ENCODE results near the gene APOL2. TPM values are rescaled to one million over a fixed set of nuclear protein-coding genes. Genes with fewer than 3 reads are reported as not detected.
A peak's percentile ranks its signal among the peaks of the same experiment; 100 is the strongest.

APOL2 gene
- total RNA-seq, 1 donor from 2014 or later, result 77.2 TPM

DNA sequence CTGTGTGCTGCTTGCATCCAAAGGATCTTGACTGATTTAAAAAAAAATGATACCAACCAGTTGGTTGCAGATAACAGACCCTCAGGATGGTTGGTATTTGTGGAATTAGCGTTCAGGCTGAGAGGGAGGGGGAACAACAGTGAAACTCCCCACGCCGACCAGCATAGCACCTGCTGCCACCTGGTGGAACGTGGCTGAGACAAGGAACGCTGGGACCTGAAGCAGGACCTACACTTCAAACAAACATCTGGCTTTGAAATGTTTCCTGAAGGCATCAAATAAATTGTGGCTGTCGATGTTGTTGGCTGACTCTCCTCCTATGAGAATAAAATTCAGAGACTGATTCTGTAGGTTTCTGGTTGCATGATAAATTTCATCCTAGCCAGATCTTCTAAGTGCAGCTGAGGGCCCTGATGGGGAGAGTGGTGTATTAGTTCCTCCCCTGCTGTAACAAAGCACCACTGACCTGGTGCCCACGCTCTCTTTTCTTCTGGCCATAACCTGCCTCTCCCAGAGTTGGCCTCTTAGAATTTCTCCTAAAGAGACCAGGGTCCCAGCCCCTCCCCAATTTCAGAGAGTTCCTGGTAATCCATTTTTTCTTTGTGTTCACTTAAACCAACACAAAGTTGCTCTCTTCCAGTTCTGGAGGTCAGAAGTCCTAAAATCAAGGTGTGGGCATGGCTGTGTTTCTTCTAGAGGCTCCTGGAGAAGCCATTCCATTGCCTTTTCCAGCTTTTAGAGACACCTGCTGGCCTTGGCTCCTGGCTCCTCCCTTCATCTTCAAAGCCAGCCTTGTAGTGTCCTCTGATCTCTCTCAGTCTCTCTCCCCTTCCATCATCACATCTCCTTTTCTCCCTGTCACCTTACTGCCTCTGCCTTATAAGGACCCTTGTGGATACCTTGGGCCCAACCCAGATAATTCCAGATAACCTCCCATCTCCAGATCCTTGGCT is 17.3 kb downstream of the APOL2 start:
- Histone ChIP-seq H3K36me3 (ENCODE audit: insufficient read depth, low read length) (no peaks in the 10 kb centered on the region), H3K9me3 (ENCODE audit: insufficient read depth, low read depth, low read length) (no peaks in the 10 kb centered on the region), H3K27me3 (ENCODE audit: insufficient read depth, low read length) (peaks cover 18% of the 10 kb centered on the region), H3K9ac (ENCODE audit: low read length) (no peak overlapping the region), H2AFZ (ENCODE audit: low read depth, low read length) (no peak overlapping the region), H3K79me2 (ENCODE audit: insufficient read depth, low read length) (no peaks in the 10 kb centered on the region), H3K4me3 (ENCODE audit: insufficient read depth, low read depth, low read length) (no peak overlapping the region), H3K27ac (ENCODE audit: low read depth, low read length) (no peak overlapping the region), H3K4me1 (ENCODE audit: insufficient read depth, low read length) (no peaks in the 10 kb centered on the region), H4K20me1 (ENCODE audit: insufficient read depth, low read length) (no peaks in the 10 kb centered on the region), H3K4me2 (ENCODE audit: low read length) (peak overlapping the region; percentile 37)
- Mint-ChIP-seq H3K9me3 (ENCODE audit: unreplicated experiment) (no peaks in the 10 kb centered on the region), H3K4me1 (ENCODE audit: low read depth, unreplicated experiment) (peaks cover 15% of the 10 kb centered on the region), H3K27me3 (ENCODE audit: low read depth, unreplicated experiment) (peaks cover 14% of the 10 kb centered on the region), H3K36me3 (ENCODE audit: low read depth, unreplicated experiment) (peaks cover 11% of the 10 kb centered on the region), H3K4me3 (ENCODE audit: unreplicated experiment) (peak overlapping the region; percentile 40), H3K27ac (ENCODE audit: unreplicated experiment) (no peak overlapping the region)
- TF ChIP-seq, protein P1, sequence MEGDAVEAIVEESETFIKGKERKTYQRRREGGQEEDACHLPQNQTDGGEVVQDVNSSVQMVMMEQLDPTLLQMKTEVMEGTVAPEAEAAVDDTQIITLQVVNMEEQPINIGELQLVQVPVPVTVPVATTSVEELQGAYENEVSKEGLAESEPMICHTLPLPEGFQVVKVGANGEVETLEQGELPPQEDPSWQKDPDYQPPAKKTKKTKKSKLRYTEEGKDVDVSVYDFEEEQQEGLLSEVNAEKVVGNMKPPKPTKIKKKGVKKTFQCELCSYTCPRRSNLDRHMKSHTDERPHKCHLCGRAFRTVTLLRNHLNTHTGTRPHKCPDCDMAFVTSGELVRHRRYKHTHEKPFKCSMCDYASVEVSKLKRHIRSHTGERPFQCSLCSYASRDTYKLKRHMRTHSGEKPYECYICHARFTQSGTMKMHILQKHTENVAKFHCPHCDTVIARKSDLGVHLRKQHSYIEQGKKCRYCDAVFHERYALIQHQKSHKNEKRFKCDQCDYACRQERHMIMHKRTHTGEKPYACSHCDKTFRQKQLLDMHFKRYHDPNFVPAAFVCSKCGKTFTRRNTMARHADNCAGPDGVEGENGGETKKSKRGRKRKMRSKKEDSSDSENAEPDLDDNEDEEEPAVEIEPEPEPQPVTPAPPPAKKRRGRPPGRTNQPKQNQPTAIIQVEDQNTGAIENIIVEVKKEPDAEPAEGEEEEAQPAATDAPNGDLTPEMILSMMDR (IDR thresholded peaks at IDR 0.05; ENCODE audit: insufficient read depth, low read depth, low read length), result peak; percentile 65
- no peak for TF ChIP-seq EZH2 (IDR thresholded peaks at IDR 0.05; ENCODE audit: insufficient read depth, low read length)
- DNase-seq (ENCODE audit: low read depth), result peak; percentile 40
- peak; percentile 56 for FAIRE-seq

- Histone ChIP-seq H2AFZ (ENCODE audit: low read depth, low read length) (peak overlapping the region; percentile 24), H3K36me3 (ENCODE audit: insufficient read depth, low read length) (no peaks in the 10 kb centered on the region), H3K9ac (ENCODE audit: low read length) (no peak overlapping the region), H3K4me3 (ENCODE audit: insufficient read depth, low read depth, low read length) (no peak overlapping the region), H3K79me2 (ENCODE audit: insufficient read depth, low read length) (no peaks in the 10 kb centered on the region), H3K9me3 (ENCODE audit: insufficient read depth, low read depth, low read length) (no peaks in the 10 kb centered on the region), H4K20me1 (ENCODE audit: insufficient read depth, low read length) (no peaks in the 10 kb centered on the region), H3K27me3 (ENCODE audit: insufficient read depth, low read length) (peaks cover 31% of the 10 kb centered on the region), H3K4me1 (ENCODE audit: insufficient read depth, low read length) (no peaks in the 10 kb centered on the region), H3K27ac (ENCODE audit: low read depth, low read length) (no peak overlapping the region), H3K4me2 (ENCODE audit: low read length) (peak overlapping the region; percentile 21)
- Mint-ChIP-seq H3K36me3 (ENCODE audit: low read depth, unreplicated experiment) (peaks cover 2% of the 10 kb centered on the region), H3K9me3 (ENCODE audit: unreplicated experiment) (no peaks in the 10 kb centered on the region), H3K27ac (ENCODE audit: unreplicated experiment) (no peak overlapping the region), H3K27me3 (ENCODE audit: low read depth, unreplicated experiment) (peaks cover 21% of the 10 kb centered on the region), H3K4me1 (ENCODE audit: low read depth, unreplicated experiment) (peaks cover 14% of the 10 kb centered on the region), H3K4me3 (ENCODE audit: unreplicated experiment) (no peak overlapping the region)
- FAIRE-seq (no peak), DNase-seq (ENCODE audit: low read depth) (peak; percentile 52)
- TF ChIP-seq, protein P1 (IDR thresholded peaks at IDR 0.05; ENCODE audit: insufficient read depth, low read depth, low read length), result no peak
- TF ChIP-seq EZH2 (IDR thresholded peaks at IDR 0.05; ENCODE audit: insufficient read depth, low read length), result no peak
These were observed 18.8 kb downstream of the APOL2 start for GRCh38 chr22:36220451-36220921.

All from astrocyte (in vitro differentiated cells and primary cell).